K562 (cell line): ENCODE measurements around the gene FGF2. TPM values are rescaled to one million over a fixed set of nuclear protein-coding genes. Genes with fewer than 3 reads are reported as not detected.
A peak's percentile ranks its signal among the peaks of the same experiment; 100 is the strongest.

Experiments
- AFF1 ChIP-seq, 2 experiments: fragments of 450-650 bp; IDR thresholded peaks; 2 replicates each; pipeline ENCODE4 v1.6.1; 2018; ENCODE audit warnings: mild to moderate bottlenecking in 2 of 2, low read depth in 1 of 2; ENCODE audit not compliant: partially characterized antibody in 2 of 2
- ARID1B ChIP-seq: fragments of 450-650 bp; IDR thresholded peaks from 2 replicates; pipeline ENCODE4 v1.6.1; 2016; ENCODE audit warnings: antibody characterized with exemption, mild to moderate bottlenecking, inconsistent platforms
- EP300 ChIP-seq: IDR thresholded peaks from 2 replicates; pipeline ENCODE4 v1.6.1; 2012; ENCODE audit warnings: low read length, improper control_type of control experiment
- FOSL1 ChIP-seq: fragments of 200-800 bp; sonication (Bioruptor generic); conservative IDR thresholded peaks from 2 replicates; pipeline ENCODE4 v1.6.1; 2016; ENCODE audit warnings: missing genetic modification characterization, missing compliant biosample characterization
- FOXA1 ChIP-seq: fragments of 450-650 bp; IDR thresholded peaks from 2 replicates; pipeline ENCODE4 v1.6.1; 2016; ENCODE audit warnings: mild to moderate bottlenecking, borderline replicate concordance
- GATAD2B ChIP-seq: fragments of 450-650 bp; IDR thresholded peaks from 2 replicates; pipeline ENCODE4 v1.6.1; 2017; ENCODE audit warnings: mild to moderate bottlenecking, borderline replicate concordance
- HMGXB4 ChIP-seq: sonication (generic); formaldehyde crosslinking; IDR thresholded peaks from 2 replicates; pipeline ENCODE4 v1.8.1; 2023; ENCODE audit warnings: mild to moderate bottlenecking, missing genetic modification reagents
- MNT ChIP-seq, 2 experiments: fragments of 450-650 bp; conservative IDR thresholded peaks; 2 replicates each; pipeline ENCODE4 v1.6.1; 2017; ENCODE audit warnings: mild to moderate bottlenecking in 2 of 2, moderate library complexity in 2 of 2
- MXI1 ChIP-seq: IDR thresholded peaks from 2 replicates; pipeline ENCODE4 v1.6.1; 2011; ENCODE audit warnings: low read depth, mild to moderate bottlenecking, improper control_type of control experiment, low read length
- NBN ChIP-seq: fragments of 450-650 bp; IDR thresholded peaks from 2 replicates; pipeline ENCODE4 v1.6.1; 2016; ENCODE audit warnings: low read depth, mild to moderate bottlenecking
- NCOR1 ChIP-seq: fragments of 450-650 bp; IDR thresholded peaks from 2 replicates; pipeline ENCODE4 v1.6.1; 2016; ENCODE audit warnings: mild to moderate bottlenecking, moderate library complexity
- NFIC ChIP-seq: fragments of 450-650 bp; IDR thresholded peaks from 2 replicates; pipeline ENCODE4 v1.6.1; 2017; ENCODE audit warnings: mild to moderate bottlenecking, inconsistent platforms
- PKNOX1 ChIP-seq: fragments of 450-650 bp; IDR thresholded peaks from 2 replicates; pipeline ENCODE4 v1.6.1; 2016
- POLR2B ChIP-seq: fragments of 450-650 bp; IDR thresholded peaks from 2 replicates; pipeline ENCODE4 v1.6.1; 2018; ENCODE audit warnings: low read depth; ENCODE audit not compliant: partially characterized antibody
- SAFB2 ChIP-seq: fragments of 200-400 bp; formaldehyde crosslinking; IDR thresholded peaks from 2 replicates; pipeline ENCODE4 v1.6.1; 2018; ENCODE audit warnings: borderline replicate concordance, low read length, low read depth, moderate library complexity; ENCODE audit not compliant: severe bottlenecking
- SRSF9 ChIP-seq: fragments of 200-400 bp; formaldehyde crosslinking; IDR thresholded peaks from 2 replicates; pipeline ENCODE4 v1.6.1; 2017; ENCODE audit warnings: low read depth, low read length, borderline replicate concordance
- TAF7 ChIP-seq: fragments of 450-650 bp; IDR thresholded peaks from 2 replicates; pipeline ENCODE4 v1.6.1; 2016; ENCODE audit warnings: missing genetic modification characterization, missing compliant biosample characterization
- ZC3H8 ChIP-seq: fragments of 450-650 bp; IDR thresholded peaks from 2 replicates; pipeline ENCODE4 v1.6.1; 2017
- ZNF57 ChIP-seq: fragments of 450-650 bp; formaldehyde crosslinking; IDR thresholded peaks from 2 replicates; pipeline ENCODE4 v1.4.0; 2020; ENCODE audit warnings: mild to moderate bottlenecking, moderate library complexity
- polyA plus RNA-seq, 8 experiments: library from polyadenylated mRNA; depleted of rRNA in 4 of 8; stranded (reverse) in 5 of 8; unstranded in 3 of 8; fragments of >200 nt; fragmentation: Nextera tagmentation in 2 of 8; fragmentation: Illumina TruSeq in 1 of 8; extraction: Ambion mirVana in 2 of 8; extraction: Trizol in 1 of 8; gene quantifications; 2 replicates each; pipeline versions ENCODE4 v1.2.1 to v1.2.3, GENCODE V29; 2011 to 2014; ENCODE audit warnings: inconsistent platforms in 1 of 8, missing spikeins in 1 of 8
- total RNA-seq, 7 experiments: library from RNA; depleted of rRNA in 6 of 7; stranded (reverse); fragments of >200 nt in 6 of 7; fragmentation: Illumina TruSeq in 2 of 7; extraction: Trizol in 2 of 7; gene quantifications; 2 replicates each; pipeline versions ENCODE4 v1.2.1 to v1.2.3, GENCODE V29; 2011 to 2021; ENCODE audit warnings: low replicate concordance in 1 of 7
- TF ChIP-seq, protein P1 (sequence below): fragments of 250-450 bp; sonication (Bioruptor Pico); IDR thresholded peaks from 2 replicates; pipeline ENCODE4 v1.4.0; 2020; ENCODE audit warnings: borderline replicate concordance

The FGF2 gene
- total and polyA plus RNA-seq, 9 of the 15 experiments (the other 6 are each of a cell fraction or from before 2014, with no cell fraction given) = 2.5 to 19.4 (median 9.2) TPM

- TF ChIP-seq GATAD2B (no peak; the same call in 1 of the 2 replicates), SAFB2 (no peak), ZNF57 (no peak), NFIC (peak; percentile 57), AFF1 (IDR thresholded peaks at IDR 0.05; ENCODE audit: low read depth in 1 of 2, partially characterized antibody in 2 of 2) (no peak), POLR2B (no peak), FOXA1 (no peak), MNT (conservative IDR thresholded peaks at IDR 0.05) (0 out of 4 replicates have a peak, but pooled peaks of 1 of the 2 experiments have one; percentile 25), PKNOX1 (no peak), NBN (peak; percentile 67; the same call in 1 of the 2 replicates), EP300 (0 out of 2 replicates have a peak, but pooled peaks have one; percentile 3), TAF7 (tag) (no peak), FOSL1 (tag) (no peak), HMGXB4 (no peak), NCOR1 (peak; percentile 39), MXI1 (no peak), SRSF9 (no peak), ARID1B (peak; percentile 34), ZC3H8 (no peak)
- TF ChIP-seq, protein P1, sequence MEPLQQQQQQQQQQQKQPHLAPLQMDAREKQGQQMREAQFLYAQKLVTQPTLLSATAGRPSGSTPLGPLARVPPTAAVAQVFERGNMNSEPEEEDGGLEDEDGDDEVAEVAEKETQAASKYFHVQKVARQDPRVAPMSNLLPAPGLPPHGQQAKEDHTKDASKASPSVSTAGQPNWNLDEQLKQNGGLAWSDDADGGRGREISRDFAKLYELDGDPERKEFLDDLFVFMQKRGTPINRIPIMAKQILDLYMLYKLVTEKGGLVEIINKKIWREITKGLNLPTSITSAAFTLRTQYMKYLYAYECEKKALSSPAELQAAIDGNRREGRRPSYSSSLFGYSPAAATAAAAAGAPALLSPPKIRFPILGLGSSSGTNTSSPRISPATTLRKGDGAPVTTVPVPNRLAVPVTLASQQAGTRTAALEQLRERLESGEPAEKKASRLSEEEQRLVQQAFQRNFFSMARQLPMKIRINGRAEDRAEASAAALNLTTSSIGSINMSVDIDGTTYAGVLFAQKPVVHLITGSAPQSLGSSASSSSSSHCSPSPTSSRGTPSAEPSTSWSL (CRISPR knock-in tag) = no peak
Measured at GRCh38 chr4:122798101-122798500, 28.5 kb upstream of the FGF2 start (continued).
